ENCODE results near the gene FRMPD2.

DNA sequence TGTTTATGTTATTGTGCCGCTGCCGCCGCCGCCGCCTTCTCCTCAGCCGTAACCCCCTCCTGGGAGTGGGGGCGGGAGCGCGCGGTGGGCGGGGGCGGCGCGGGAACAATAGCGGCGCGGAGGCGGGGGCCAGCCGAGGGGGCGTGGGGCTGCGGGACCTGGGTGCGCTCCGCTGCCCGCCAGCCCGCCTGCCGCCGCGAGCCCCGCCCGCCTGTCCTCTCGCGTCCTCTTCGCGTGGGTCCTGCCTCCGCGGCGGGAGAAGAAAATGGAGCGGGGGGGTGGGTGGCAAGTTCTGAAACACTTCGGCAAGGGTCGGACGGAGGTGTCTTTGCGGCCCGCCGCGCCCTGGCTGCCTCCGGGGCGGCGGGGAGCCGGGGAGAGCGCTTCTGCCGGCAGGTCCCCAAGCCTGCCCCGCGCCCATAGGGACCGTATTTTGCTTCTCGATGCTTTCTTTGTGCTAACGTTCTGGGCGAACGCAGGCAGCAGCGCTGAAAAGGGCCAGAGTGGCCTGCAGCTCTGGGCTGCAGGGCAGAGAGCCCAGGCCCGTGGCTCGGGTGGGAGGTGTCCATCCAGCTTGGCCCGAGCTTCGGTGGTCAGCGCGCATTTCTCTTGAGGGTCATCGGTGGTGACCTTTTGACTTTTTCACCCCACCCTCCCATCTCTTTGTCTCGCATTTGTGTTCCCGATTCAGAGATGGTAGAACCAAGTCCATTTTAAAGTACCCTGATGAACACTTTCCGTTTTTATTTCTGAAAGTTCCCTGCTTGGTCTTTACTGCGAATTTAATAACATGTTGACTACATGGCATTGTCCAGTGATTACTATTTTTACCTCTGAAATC, 32.6 kb upstream of the FRMPD2 start:
- TF ChIP-seq, protein P1, sequence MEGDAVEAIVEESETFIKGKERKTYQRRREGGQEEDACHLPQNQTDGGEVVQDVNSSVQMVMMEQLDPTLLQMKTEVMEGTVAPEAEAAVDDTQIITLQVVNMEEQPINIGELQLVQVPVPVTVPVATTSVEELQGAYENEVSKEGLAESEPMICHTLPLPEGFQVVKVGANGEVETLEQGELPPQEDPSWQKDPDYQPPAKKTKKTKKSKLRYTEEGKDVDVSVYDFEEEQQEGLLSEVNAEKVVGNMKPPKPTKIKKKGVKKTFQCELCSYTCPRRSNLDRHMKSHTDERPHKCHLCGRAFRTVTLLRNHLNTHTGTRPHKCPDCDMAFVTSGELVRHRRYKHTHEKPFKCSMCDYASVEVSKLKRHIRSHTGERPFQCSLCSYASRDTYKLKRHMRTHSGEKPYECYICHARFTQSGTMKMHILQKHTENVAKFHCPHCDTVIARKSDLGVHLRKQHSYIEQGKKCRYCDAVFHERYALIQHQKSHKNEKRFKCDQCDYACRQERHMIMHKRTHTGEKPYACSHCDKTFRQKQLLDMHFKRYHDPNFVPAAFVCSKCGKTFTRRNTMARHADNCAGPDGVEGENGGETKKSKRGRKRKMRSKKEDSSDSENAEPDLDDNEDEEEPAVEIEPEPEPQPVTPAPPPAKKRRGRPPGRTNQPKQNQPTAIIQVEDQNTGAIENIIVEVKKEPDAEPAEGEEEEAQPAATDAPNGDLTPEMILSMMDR (IDR thresholded peaks at IDR 0.05) = no peak
- TF ChIP-seq POLR2AphosphoS5 (IDR thresholded peaks at IDR 0.05) = no peak
- TF ChIP-seq POLR2A (IDR thresholded peaks at IDR 0.05) = no peak

Measured in sigmoid colon (tissue), 4 donors.